Cardiac muscle cell (in vitro differentiated cells and primary cell): ENCODE data around the gene SLX4IP. TPM values are rescaled to one million over a fixed set of nuclear protein-coding genes. Genes with fewer than 3 reads are reported as not detected.
A peak's percentile ranks its signal among the peaks of the same experiment; 100 is the strongest.

Experiments
- DNase-seq, 2 donors: peaks; one replicate each; pipeline versions ENCODE4 v3.0.0 to v3.0.0-alpha.2; 2010 to 2017; ENCODE audit warnings: low read depth in 1 of 2, low spot score in 1 of 2
- H3K27ac ChIP-seq: fragments of 200-600 bp; sonication (generic); 2 replicates; pipeline ENCODE4 v1.5.1; 2016
- H3K27me3 ChIP-seq: fragments of 200-600 bp; sonication (generic); 2 replicates; pipeline ENCODE4 v1.6.0; 2016; ENCODE audit warnings: control low read depth
- H3K36me3 ChIP-seq: fragments of 200-600 bp; sonication (generic); 2 replicates; pipeline ENCODE4 v1.5.1; 2016; ENCODE audit warnings: control low read depth
- H3K4me1 ChIP-seq: fragments of 200-600 bp; sonication (generic); 2 replicates; pipeline ENCODE4 v1.8.1; 2017; ENCODE audit warnings: low read depth, mild to moderate bottlenecking, mixed run types
- H3K4me3 ChIP-seq: fragments of 200-600 bp; sonication (generic); 2 replicates; pipeline ENCODE4 v1.5.1; 2016; ENCODE audit warnings: mild to moderate bottlenecking
- H3K9me3 ChIP-seq: fragments of 200-600 bp; sonication (generic); 2 replicates; pipeline ENCODE4 v1.5.1; 2017; ENCODE audit warnings: low read depth, mild to moderate bottlenecking, control low read depth
- polyA plus RNA-seq: library from polyadenylated mRNA; unstranded; fragments of >200 nt; fragmentation: Nextera tagmentation; extraction: Ambion mirVana; gene quantifications from 2 replicates; pipeline ENCODE4 v1.2.1, GENCODE V29; 2016
- total RNA-seq: library from RNA; depleted of rRNA; stranded (reverse); fragments of >200 nt; gene quantifications from 2 replicates; pipeline ENCODE4 v1.2.3, GENCODE V29; 2016
- TF ChIP-seq, protein P1 (sequence below): IDR thresholded peaks from 2 replicates; pipeline ENCODE4 v1.5.1; 2012; ENCODE audit warnings: low read depth, mild to moderate bottlenecking, low read length

Gene SLX4IP
- total and polyA plus RNA-seq, 2 experiments from 2014 or later = 2.5 to 4.1 TPM

DNA sequence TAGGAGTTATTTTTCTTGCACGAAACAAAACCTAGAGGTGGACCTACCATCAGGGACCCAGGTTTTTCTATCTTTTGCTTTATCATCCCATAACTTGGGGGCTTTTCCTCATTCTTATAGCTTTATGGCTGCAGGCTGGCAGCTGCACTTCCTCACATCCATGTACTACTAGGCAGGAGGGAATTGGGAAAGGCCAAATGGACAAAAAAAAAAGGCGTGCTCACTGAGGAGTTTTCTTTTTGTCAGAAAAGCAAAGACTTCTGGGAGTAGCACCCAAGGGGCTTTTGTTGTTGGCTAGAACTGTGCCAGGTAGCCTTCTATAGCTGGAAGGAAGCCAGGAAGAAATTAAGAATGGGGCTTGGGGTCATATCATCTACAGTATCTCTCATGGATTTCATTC is 61.4 kb downstream of the SLX4IP start:
- no peak for DNase-seq
- Histone ChIP-seq H3K9me3 (no peaks in the 10 kb centered on the region), H3K27me3 (no peaks in the 10 kb centered on the region), H3K4me3 (no peak overlapping the region), H3K4me1 (no peaks in the 10 kb centered on the region), H3K36me3 (no peaks in the 10 kb centered on the region), H3K27ac (no peak overlapping the region)
- TF ChIP-seq, protein P1, sequence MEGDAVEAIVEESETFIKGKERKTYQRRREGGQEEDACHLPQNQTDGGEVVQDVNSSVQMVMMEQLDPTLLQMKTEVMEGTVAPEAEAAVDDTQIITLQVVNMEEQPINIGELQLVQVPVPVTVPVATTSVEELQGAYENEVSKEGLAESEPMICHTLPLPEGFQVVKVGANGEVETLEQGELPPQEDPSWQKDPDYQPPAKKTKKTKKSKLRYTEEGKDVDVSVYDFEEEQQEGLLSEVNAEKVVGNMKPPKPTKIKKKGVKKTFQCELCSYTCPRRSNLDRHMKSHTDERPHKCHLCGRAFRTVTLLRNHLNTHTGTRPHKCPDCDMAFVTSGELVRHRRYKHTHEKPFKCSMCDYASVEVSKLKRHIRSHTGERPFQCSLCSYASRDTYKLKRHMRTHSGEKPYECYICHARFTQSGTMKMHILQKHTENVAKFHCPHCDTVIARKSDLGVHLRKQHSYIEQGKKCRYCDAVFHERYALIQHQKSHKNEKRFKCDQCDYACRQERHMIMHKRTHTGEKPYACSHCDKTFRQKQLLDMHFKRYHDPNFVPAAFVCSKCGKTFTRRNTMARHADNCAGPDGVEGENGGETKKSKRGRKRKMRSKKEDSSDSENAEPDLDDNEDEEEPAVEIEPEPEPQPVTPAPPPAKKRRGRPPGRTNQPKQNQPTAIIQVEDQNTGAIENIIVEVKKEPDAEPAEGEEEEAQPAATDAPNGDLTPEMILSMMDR = no peak

DNA sequence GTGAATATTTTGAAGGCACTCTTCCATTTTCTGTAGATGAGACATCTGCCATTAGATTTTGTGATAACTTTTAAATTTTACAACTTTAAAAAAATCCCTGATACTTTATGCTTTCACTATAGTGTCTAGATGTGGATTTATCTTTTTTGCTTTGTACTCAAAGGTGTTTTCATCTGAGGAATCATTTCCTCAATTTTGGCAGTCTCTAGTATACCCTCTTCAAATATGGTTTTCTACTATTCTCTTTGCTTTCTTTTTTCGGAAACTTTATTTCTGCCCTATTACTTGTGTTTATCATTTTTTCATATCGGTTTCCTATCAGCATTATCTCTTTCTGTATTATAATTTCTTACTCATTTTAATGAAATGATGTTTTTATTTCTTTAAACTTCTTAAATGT is 62.2 kb downstream of the SLX4IP start:
- no peaks in the 10 kb centered on the region for H3K36me3 ChIP-seq
- no peaks in the 10 kb centered on the region for H3K27me3 ChIP-seq
- no peak overlapping the region for H3K27ac ChIP-seq
- TF ChIP-seq, protein P1 = no peak
- DNase-seq = no peak
- no peaks in the 10 kb centered on the region for H3K4me1 ChIP-seq
- no peak overlapping the region for H3K4me3 ChIP-seq
- no peaks in the 10 kb centered on the region for H3K9me3 ChIP-seq

DNA sequence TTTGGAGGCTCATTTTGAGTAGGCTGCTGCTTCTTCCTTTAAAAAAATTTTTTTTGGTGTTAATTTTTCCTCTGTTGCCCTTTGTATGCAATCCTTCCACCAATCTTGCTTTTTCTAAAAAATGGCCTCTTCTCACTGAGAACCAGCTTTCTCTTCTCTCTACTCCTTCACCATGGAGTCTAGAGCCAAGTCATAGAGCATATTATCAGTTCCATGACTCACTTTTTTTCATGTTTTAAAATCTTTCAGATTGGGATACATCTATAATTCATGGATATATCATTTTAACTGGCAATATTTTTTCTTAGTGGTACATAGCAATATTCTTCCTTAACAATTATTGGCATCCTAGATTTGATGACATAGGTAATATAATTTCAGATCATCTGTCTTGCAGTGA is 62.7 kb downstream of the SLX4IP start:
- H3K9me3 ChIP-seq = no peaks in the 10 kb centered on the region
- H3K27me3 ChIP-seq = no peaks in the 10 kb centered on the region
- H3K27ac ChIP-seq = no peak overlapping the region

DNA sequence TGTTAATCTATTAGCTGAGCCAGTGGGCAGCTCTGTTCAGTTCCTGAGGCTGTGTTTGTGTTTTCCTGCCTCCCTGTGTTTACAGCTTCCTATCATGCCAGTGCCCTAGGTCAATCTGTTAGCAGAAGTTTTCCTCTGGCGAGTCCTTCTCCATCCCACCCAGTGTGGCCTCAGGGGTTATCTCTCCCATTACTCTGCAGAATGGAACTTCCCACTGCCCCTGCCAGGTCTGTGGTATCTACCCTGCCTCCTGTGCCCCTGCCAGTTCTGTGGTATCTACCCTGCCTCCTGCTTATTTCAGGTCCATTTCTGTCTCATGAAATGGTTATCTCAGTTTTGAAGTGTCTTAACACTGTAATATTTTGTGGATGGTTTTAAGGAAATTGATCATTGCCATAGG is 63.1 kb downstream of the SLX4IP start:
- Histone ChIP-seq H3K36me3 (no peaks in the 10 kb centered on the region), H3K27ac (no peak overlapping the region), H3K27me3 (no peaks in the 10 kb centered on the region), H3K4me3 (no peak overlapping the region), H3K9me3 (no peaks in the 10 kb centered on the region), H3K4me1 (no peaks in the 10 kb centered on the region)
- TF ChIP-seq, protein P1 = no peak
- DNase-seq = no peak

More for the DNA sequence above, 62.7 kb downstream of the SLX4IP start:
- DNase-seq = no peak
- Histone ChIP-seq H3K4me3 (no peak overlapping the region), H3K36me3 (no peaks in the 10 kb centered on the region), H3K4me1 (no peaks in the 10 kb centered on the region)
- TF ChIP-seq, protein P1 = no peak

DNA sequence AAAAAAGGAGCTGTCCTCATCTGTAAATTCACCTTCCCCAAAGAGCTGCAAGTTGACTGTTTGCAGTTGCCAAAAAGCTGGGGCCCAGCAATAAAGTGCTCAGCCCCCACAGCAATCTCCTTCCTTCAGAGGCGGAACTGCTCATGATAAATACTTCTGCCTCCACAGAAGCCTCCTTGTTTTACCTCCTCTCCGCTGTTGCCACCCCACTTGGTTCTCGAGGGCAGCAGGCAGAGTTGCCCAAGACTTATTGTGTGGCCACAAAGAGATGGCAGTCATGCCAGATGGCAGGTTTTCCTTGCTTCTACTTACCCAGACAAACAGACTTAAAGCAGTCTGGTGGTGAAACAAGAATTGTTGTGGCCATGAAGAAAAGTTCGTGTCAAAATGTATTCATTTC is 66.3 kb downstream of the SLX4IP start:
- H3K27me3 ChIP-seq = no peaks in the 10 kb centered on the region
- peak in 1 of 2 donors; percentile 22 for DNase-seq
- H3K9me3 ChIP-seq = no peaks in the 10 kb centered on the region
- H3K27ac ChIP-seq = no peak overlapping the region
- H3K4me1 ChIP-seq = no peaks in the 10 kb centered on the region
- no peaks in the 10 kb centered on the region for H3K36me3 ChIP-seq
- H3K4me3 ChIP-seq = no peak overlapping the region
- TF ChIP-seq, protein P1 = no peak

DNA sequence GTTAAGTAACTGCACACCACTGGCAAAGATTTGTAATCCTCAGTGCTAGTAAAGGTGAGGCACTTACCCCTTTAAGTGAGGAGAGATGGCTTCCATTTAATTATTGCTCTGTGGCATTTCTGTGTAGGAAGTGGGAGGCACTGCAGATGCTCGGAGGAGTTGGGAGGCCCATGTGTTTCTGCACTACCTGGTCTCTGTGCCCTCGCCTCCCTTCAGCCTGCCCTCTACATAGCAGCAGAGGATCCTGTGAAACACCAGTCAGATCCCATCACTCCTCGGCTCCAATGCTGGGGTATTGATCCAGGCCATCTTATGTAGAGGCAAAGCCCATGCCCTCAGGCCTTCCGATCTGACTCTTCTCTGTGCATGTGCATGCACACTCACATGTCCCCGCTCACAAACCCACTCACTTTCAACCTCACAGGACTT is 67.0 kb downstream of the SLX4IP start:
- no peaks in the 10 kb centered on the region for H3K27me3 ChIP-seq
- H3K4me1 ChIP-seq = no peaks in the 10 kb centered on the region
- H3K36me3 ChIP-seq = no peaks in the 10 kb centered on the region
- DNase-seq = no peak
- H3K9me3 ChIP-seq = no peaks in the 10 kb centered on the region
- no peak overlapping the region for H3K4me3 ChIP-seq
- H3K27ac ChIP-seq = no peak overlapping the region
- TF ChIP-seq, protein P1 = no peak
